GM10266 (cell line): ENCODE measurements around the gene SRA1.

Source experiments
- DNase-seq: peaks from one replicate; pipeline ENCODE4 v3.0.0; 2012; ENCODE audit errors: extremely low spot score
- CTCF ChIP-seq: IDR thresholded peaks from 2 replicates; pipeline ENCODE4 v1.5.1; 2012; ENCODE audit warnings: mild to moderate bottlenecking, low read depth; ENCODE audit not compliant: control insufficient read depth, insufficient read depth; ENCODE audit errors: missing control alignments

Gene SRA1

GRCh38 chr5:140549237-140550144 is 7.8 kb downstream of the SRA1 start:
- TF ChIP-seq CTCF: no peak
- DNase-seq: no peak

- TF ChIP-seq CTCF: no peak
Measured at GRCh38 chr5:140548791-140549190, 8.5 kb downstream of the SRA1 start.

GRCh38 chr5:140548300-140548688 is 9.0 kb downstream of the SRA1 start:
- no peak for DNase-seq
- no peak for TF ChIP-seq CTCF

More at GRCh38 chr5:140548791-140549190, 8.5 kb downstream of the SRA1 start:
- no peak for DNase-seq

- peak; percentile 28 for TF ChIP-seq CTCF
- DNase-seq: peak; percentile 82
Measured at GRCh38 chr5:140547508-140548299, 9.6 kb downstream of the SRA1 start, which contains the start of gene EIF4EBP3. EIF4EBP3 (plus strand) TSS chr5:140547662; CDS start chr5:140547738, 76 bp downstream.

GRCh38 chr5:140546851-140547507 is 10.3 kb downstream of the SRA1 start:
- DNase-seq: no peak
- TF ChIP-seq CTCF: no peak

- TF ChIP-seq CTCF: no peak
- no peak for DNase-seq
Measured at GRCh38 chr5:140545606-140546005, 11.7 kb downstream of the SRA1 start.

GRCh38 chr5:140544986-140545385 is 12.3 kb downstream of the SRA1 start:
- no peak for TF ChIP-seq CTCF
- DNase-seq: no peak
